MM.1S (cell line): Measurements from ENCODE around the gene STARD8.

Source experiments
- EZH2phosphoT487 ChIP-seq: fragments of 300-600 bp; sonication (generic); IDR thresholded peaks from 2 replicates; pipeline ENCODE4 v1.6.1; 2018; ENCODE audit warnings: antibody characterized with exemption, low read length
- TF ChIP-seq, protein P1 (sequence below): fragments of 300-600 bp; sonication (generic); IDR thresholded peaks from 2 replicates; pipeline ENCODE4 v1.5.1; 2016; ENCODE audit warnings: antibody characterized with exemption, low read length, mixed read lengths

DNA sequence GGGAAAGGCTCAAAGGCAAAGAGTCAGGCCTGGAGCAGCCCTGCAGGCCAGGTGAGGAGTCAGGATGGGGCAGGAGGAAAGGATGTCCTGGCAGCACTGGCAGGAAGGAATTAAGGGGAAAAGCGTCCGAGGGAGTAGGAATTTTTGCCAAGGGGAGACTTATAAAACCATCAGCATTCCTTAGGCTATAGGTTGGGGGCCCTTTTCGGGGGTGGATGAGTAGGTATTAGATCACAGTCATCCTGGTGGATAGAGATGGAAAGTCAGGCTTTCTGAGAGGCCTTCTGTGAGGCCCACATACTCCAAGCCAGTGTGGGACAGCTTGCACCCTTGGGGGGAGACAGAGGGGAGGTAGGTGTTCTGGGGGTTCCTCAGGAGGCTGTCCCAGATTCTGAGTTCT, 12.3 kb downstream of the STARD8 start:
- TF ChIP-seq, protein P1, sequence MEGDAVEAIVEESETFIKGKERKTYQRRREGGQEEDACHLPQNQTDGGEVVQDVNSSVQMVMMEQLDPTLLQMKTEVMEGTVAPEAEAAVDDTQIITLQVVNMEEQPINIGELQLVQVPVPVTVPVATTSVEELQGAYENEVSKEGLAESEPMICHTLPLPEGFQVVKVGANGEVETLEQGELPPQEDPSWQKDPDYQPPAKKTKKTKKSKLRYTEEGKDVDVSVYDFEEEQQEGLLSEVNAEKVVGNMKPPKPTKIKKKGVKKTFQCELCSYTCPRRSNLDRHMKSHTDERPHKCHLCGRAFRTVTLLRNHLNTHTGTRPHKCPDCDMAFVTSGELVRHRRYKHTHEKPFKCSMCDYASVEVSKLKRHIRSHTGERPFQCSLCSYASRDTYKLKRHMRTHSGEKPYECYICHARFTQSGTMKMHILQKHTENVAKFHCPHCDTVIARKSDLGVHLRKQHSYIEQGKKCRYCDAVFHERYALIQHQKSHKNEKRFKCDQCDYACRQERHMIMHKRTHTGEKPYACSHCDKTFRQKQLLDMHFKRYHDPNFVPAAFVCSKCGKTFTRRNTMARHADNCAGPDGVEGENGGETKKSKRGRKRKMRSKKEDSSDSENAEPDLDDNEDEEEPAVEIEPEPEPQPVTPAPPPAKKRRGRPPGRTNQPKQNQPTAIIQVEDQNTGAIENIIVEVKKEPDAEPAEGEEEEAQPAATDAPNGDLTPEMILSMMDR, result no peak
- no peak for TF ChIP-seq EZH2phosphoT487
